IMR-90 (cell line): ENCODE results near the gene IRGQ. TPM values are rescaled to one million over a fixed set of nuclear protein-coding genes. Genes with fewer than 3 reads are reported as not detected.

Experiments
- ATAC-seq: fragments of 200-7000 bp; cut with Tn5 transposase; 2 replicates; pipeline ENCODE4 v1.9.1; 2020; ENCODE audit warnings: low read depth, mild to moderate bottlenecking, moderate library complexity
- BruUV-seq: library from RNA; stranded (reverse); fragments of 400-500 nt; replicated peaks from 2 replicates; lab custom pipeline; 2021; lab: Mats Ljungman, UMichigan
- CTCF ChIA-PET: fragments of 300-600 bp; formaldehyde crosslinking; extraction: SDS; loops from one replicate; lab custom pipeline; 2021; ENCODE audit warnings: antibody characterized with exemption; lab: Yijun Ruan, JAX
- POLR2A ChIA-PET: fragments of 300-600 bp; sonication (Branson Sonifier 250); formaldehyde crosslinking; loops from one replicate; lab custom pipeline; 2022; ENCODE audit warnings: antibody characterized with exemption; ENCODE audit not compliant: unreplicated experiment; lab: Charles Lee
- DNase-seq: peaks from one replicate; pipeline ENCODE4 v3.0.0; 2013
- H2AFZ ChIP-seq: replicated peaks from 2 replicates; pipeline ENCODE3; 2013; ENCODE audit warnings: low read length, mild to moderate bottlenecking; ENCODE audit not compliant: poor library complexity
- H2AK5ac ChIP-seq: 2 replicates; pipeline ENCODE4 v1.6.1; 2013; ENCODE audit warnings: low read depth, low read length, inconsistent platforms
- H2AK9ac ChIP-seq: replicated peaks from 2 replicates; pipeline ENCODE3; 2013; ENCODE audit warnings: mild to moderate bottlenecking, low read depth, low read length, moderate library complexity; ENCODE audit not compliant: poor library complexity
- H2BK120ac ChIP-seq: 2 replicates; pipeline ENCODE4 v1.6.1; 2013; ENCODE audit warnings: low read depth, low read length, inconsistent platforms
- H2BK15ac ChIP-seq: 3 replicates; pipeline ENCODE4 v1.6.1; 2013; ENCODE audit warnings: low read depth, low read length, inconsistent platforms
- H2BK20ac ChIP-seq: 2 replicates; pipeline ENCODE4 v1.6.1; 2013; ENCODE audit warnings: low read depth, mild to moderate bottlenecking, inconsistent platforms, low read length, moderate library complexity
- H2BK5ac ChIP-seq: 2 replicates; pipeline ENCODE4 v1.6.1; 2013; ENCODE audit warnings: mild to moderate bottlenecking, low read depth, low read length, inconsistent platforms; ENCODE audit not compliant: poor library complexity, severe bottlenecking
- H3K14ac ChIP-seq: replicated peaks from 2 replicates; pipeline ENCODE4 v1.6.1; 2013; ENCODE audit warnings: low read depth, low read length, inconsistent platforms
- H3K18ac ChIP-seq: 2 replicates; pipeline ENCODE4 v1.6.1; 2013; ENCODE audit warnings: low read depth, low read length, control low read depth
- H3K23ac ChIP-seq: 2 replicates; pipeline ENCODE4 v1.6.1; 2013; ENCODE audit warnings: low read depth, low read length, inconsistent platforms
- H3K27ac ChIP-seq: 2 replicates; pipeline ENCODE4 v1.5.1; 2013; ENCODE audit warnings: mild to moderate bottlenecking, control low read depth, low read length; ENCODE audit not compliant: insufficient read depth
- H3K27me3 ChIP-seq: 2 replicates; pipeline ENCODE4 v1.6.1; 2013; ENCODE audit warnings: low read length; ENCODE audit not compliant: control insufficient read depth, insufficient read depth
- H3K36me3 ChIP-seq: 2 replicates; pipeline ENCODE4 v1.6.1; 2013; ENCODE audit warnings: low read length, mixed read lengths; ENCODE audit not compliant: control insufficient read depth, insufficient read depth
- H3K4ac ChIP-seq: 2 replicates; pipeline ENCODE4 v1.6.1; 2013; ENCODE audit warnings: low read depth, low read length, inconsistent platforms
- H3K4me1 ChIP-seq: 2 replicates; pipeline ENCODE4 v1.6.1; 2013; ENCODE audit warnings: low read length, mixed read lengths; ENCODE audit not compliant: control insufficient read depth, insufficient read depth
- H3K4me2 ChIP-seq: 2 replicates; pipeline ENCODE4 v1.6.1; 2013; ENCODE audit warnings: low read depth, mild to moderate bottlenecking, control low read depth, low read length, moderate library complexity
- H3K4me3 ChIP-seq: 2 replicates; pipeline ENCODE4 v1.5.1; 2013; ENCODE audit warnings: low read depth, mild to moderate bottlenecking, control low read depth, low read length, moderate library complexity; ENCODE audit not compliant: insufficient read depth
- H3K56ac ChIP-seq: 2 replicates; pipeline ENCODE4 v1.6.1; 2013; ENCODE audit warnings: low read length, inconsistent platforms; ENCODE audit not compliant: insufficient read depth; ENCODE audit errors: extremely low read depth
- H3K79me1 ChIP-seq, 2 experiments: 2 replicates each; pipeline ENCODE4 v1.6.1; 2013; ENCODE audit warnings: low read length in 2 of 2, inconsistent platforms in 1 of 2, low read depth in 1 of 2
- H3K9ac ChIP-seq: 2 replicates; pipeline ENCODE4 v1.6.1; 2013; ENCODE audit warnings: low read depth, low read length, control low read depth
- H3K9me1 ChIP-seq: 2 replicates; pipeline ENCODE4 v1.6.1; 2013; ENCODE audit warnings: low read length, inconsistent platforms; ENCODE audit not compliant: insufficient read depth
- H3K9me3 ChIP-seq: 2 replicates; pipeline ENCODE4 v1.6.1; 2013; ENCODE audit warnings: low read length; ENCODE audit not compliant: control insufficient read depth, insufficient read depth
- H4K20me1 ChIP-seq: 2 replicates; pipeline ENCODE4 v1.6.1; 2013; ENCODE audit warnings: low read length, inconsistent platforms; ENCODE audit not compliant: insufficient read depth
- H4K5ac ChIP-seq: 2 replicates; pipeline ENCODE4 v1.6.1; 2013; ENCODE audit warnings: mild to moderate bottlenecking, low read depth, low read length, control low read depth
- H4K8ac ChIP-seq, 2 experiments: 2 replicates each; pipeline ENCODE4 v1.6.1; 2013; ENCODE audit warnings: low read depth in 2 of 2, low read length in 2 of 2, control low read depth in 1 of 2, inconsistent platforms in 1 of 2
- H4K91ac ChIP-seq: 2 replicates; pipeline ENCODE4 v1.6.1; 2013; ENCODE audit warnings: low read depth, low read length, inconsistent platforms; ENCODE audit not compliant: insufficient read depth
- FOS ChIP-seq: fragments of 150-350 bp; IDR thresholded peaks from 2 replicates; pipeline ENCODE4 v1.6.1; 2016; ENCODE audit warnings: low read depth, low read length
- RAD21 ChIP-seq: IDR thresholded peaks from 2 replicates; pipeline ENCODE4 v1.6.1; 2012; ENCODE audit warnings: low read length, improper control_type of control experiment
- RFX5 ChIP-seq: IDR thresholded peaks from 2 replicates; pipeline ENCODE4 v1.8.0; 2012; ENCODE audit warnings: low read depth, mild to moderate bottlenecking, low read length, moderate library complexity
- SMC3 ChIP-seq: fragments of 150-350 bp; IDR thresholded peaks from 2 replicates; pipeline ENCODE4 v1.6.1; 2016; ENCODE audit warnings: low read depth, mild to moderate bottlenecking, antibody characterized with exemption, low read length, moderate library complexity
- WGBS, 2 experiments: methylation state at CpG; one replicate each; pipeline versions ENCODE4 v1.1.5 to v1.1.7; 2013; ENCODE audit warnings: missing lambda C conversion rate in 2 of 2; ENCODE audit not compliant: insufficient read length in 1 of 2; ENCODE audit errors: extremely low coverage in 2 of 2; 5-methylcytosine and 5-hydroxymethylcytosine counted together
- dilution Hi-C: fragments of 300-500 bp; cut with HindIII; formaldehyde crosslinking; loops from one replicate; pipeline ENCODE4 v1.14.3; 2018; ENCODE audit warnings: low sequenced_read_pairs; ENCODE audit not compliant: unreplicated experiment
- in situ Hi-C: fragments of 300-500 bp; cut with MboI; formaldehyde crosslinking; loops from 3 replicates; pipeline ENCODE4 v1.14.3; 2019; ENCODE audit warnings: low sequenced_read_pairs, inconsistent platforms, mixed read lengths
- intact Hi-C: fragments of 100-400 bp; cut with micrococcal nuclease; formaldehyde crosslinking; loops from 2 replicates; pipeline ENCODE4 v1.10.0; 2022
- polyA plus RNA-seq, 3 experiments: library from polyadenylated mRNA; depleted of rRNA; stranded (reverse); fragments of >200 nt; gene quantifications; 2 replicates each; pipeline ENCODE4 v1.2.3, GENCODE V29; 2012; ENCODE audit warnings: low replicate concordance in 1 of 3
- total RNA-seq: library from RNA; depleted of rRNA; stranded (reverse); fragments of >200 nt; gene quantifications from 2 replicates; pipeline ENCODE4 v1.2.3, GENCODE V29; 2012
- TF ChIP-seq, protein P1 (sequence below): conservative IDR thresholded peaks from 2 replicates; pipeline ENCODE4 v1.5.1; 2012; ENCODE audit warnings: mild to moderate bottlenecking, low read depth, low read length, improper control_type of control experiment

Gene IRGQ
- total and polyA plus RNA-seq, 2 of the 4 experiments (the other 2 are of a cell fraction): 9.0 to 9.9 TPM

GRCh38 chr19:43555185-43555770 is 40.7 kb downstream of the IRGQ start:
- no peak overlapping the region for H2BK15ac ChIP-seq
- peak; percentile 91 for ATAC-seq

More at GRCh38 chr19:43555185-43555770, 40.7 kb downstream of the IRGQ start:
- H3K4ac ChIP-seq: no peak overlapping the region
- peaks cover 7 to 15% of the 10 kb centered on the region in 2 experiments for H3K79me1 ChIP-seq
- no TSS peak for BruUV-seq
- in situ Hi-C loops: no loop called here
- peaks cover 2% of the 10 kb centered on the region; the same call in 1 of the 2 replicates for H3K4me1 ChIP-seq
- H3K9ac ChIP-seq: no peak overlapping the region
- POLR2A ChIA-PET: no interaction called here
- TF ChIP-seq RFX5 (no peak), FOS (no peak), RAD21 (peak; percentile 72), SMC3 (peak; percentile 58)
- TF ChIP-seq, protein P1, sequence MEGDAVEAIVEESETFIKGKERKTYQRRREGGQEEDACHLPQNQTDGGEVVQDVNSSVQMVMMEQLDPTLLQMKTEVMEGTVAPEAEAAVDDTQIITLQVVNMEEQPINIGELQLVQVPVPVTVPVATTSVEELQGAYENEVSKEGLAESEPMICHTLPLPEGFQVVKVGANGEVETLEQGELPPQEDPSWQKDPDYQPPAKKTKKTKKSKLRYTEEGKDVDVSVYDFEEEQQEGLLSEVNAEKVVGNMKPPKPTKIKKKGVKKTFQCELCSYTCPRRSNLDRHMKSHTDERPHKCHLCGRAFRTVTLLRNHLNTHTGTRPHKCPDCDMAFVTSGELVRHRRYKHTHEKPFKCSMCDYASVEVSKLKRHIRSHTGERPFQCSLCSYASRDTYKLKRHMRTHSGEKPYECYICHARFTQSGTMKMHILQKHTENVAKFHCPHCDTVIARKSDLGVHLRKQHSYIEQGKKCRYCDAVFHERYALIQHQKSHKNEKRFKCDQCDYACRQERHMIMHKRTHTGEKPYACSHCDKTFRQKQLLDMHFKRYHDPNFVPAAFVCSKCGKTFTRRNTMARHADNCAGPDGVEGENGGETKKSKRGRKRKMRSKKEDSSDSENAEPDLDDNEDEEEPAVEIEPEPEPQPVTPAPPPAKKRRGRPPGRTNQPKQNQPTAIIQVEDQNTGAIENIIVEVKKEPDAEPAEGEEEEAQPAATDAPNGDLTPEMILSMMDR: peak; percentile 73
- no peak overlapping the region for H3K18ac ChIP-seq
- no CpG with 5 or more reads among the region's 8 CpGs for WGBS, 2 experiments
- no peaks in the 10 kb centered on the region for H3K9me1 ChIP-seq
- H3K56ac ChIP-seq: no peak overlapping the region
- no peak overlapping the region for H4K8ac ChIP-seq
- H2BK120ac ChIP-seq: no peak overlapping the region
- no peaks in the 10 kb centered on the region for H4K20me1 ChIP-seq
- dilution Hi-C loops: no loop called here
- intact Hi-C loops: no loop called here
- CTCF ChIA-PET: interaction anchor here (0.8 to 3.4 kb wide), 6 partner anchors 12 to 40 kb away, joined by 3 to 29 read pairs (median 5); partner anchors contain the start of genes IRGQ, PINLYP, XRCC1 and ZNF576
- H3K27ac ChIP-seq: no peak overlapping the region
- no peak overlapping the region for H3K14ac ChIP-seq
- H2AK5ac ChIP-seq: no peak overlapping the region
- H3K9me3 ChIP-seq: no peaks in the 10 kb centered on the region
- no peak overlapping the region for H3K4me2 ChIP-seq
- H4K5ac ChIP-seq: no peak overlapping the region
- H3K27me3 ChIP-seq: no peaks in the 10 kb centered on the region
- peak; percentile 66 for DNase-seq
- H2AK9ac ChIP-seq: no peak overlapping the region
- no peak overlapping the region for H2AFZ ChIP-seq
- H2BK5ac ChIP-seq: no peak overlapping the region
- H3K4me3 ChIP-seq: no peak overlapping the region
- H2BK20ac ChIP-seq: no peak overlapping the region
- H3K36me3 ChIP-seq: peaks cover 30% of the 10 kb centered on the region
- H4K91ac ChIP-seq: no peak overlapping the region
- no peak overlapping the region for H3K23ac ChIP-seq
